GM19452 (cell line): ENCODE data around the gene MCEE.
"Not testable (repeated sequence)": the region's sequence is repeated elsewhere in the genome, so short reads cannot be mapped to it uniquely, and the experiment has no call there.

ENCODE experiments used
- ATAC-seq: cut with Tn5 transposase; IDR thresholded peaks from one replicate; pipeline ENCODE4 v1.9.1; 2021; ENCODE audit not compliant: unreplicated experiment

MCEE gene

GRCh38 chr2:71130152-71130904 is at the start of gene MCEE, which contains the start of gene MPHOSPH10:
TSS of gene MCEE (minus strand) at chr2:71130229. CDS start at chr2:71130219, 10 bp downstream.
TSS of gene MPHOSPH10 (plus strand) at chr2:71130634. CDS start at chr2:71130666, 32 bp downstream.
- ATAC-seq = peak; percentile 91

DNA sequence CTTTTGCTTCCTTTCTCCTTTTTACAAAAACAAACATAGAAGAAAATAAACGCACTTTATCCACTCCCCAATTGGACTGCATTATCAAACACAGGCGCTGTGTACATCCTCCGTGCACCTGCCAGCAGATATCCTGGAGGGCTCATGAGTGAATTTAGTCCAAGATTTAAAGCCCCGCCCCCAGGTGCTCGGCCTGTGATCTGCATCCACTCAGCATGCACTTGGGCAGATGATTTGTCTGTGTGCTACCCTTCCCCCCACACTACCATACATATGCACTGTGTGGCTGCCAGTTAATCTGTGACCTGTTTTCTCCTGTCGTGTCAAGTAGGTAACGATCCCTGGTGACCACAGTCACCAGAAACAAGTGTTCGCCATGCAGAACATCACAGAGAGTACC is 48.8 kb upstream of the MCEE start:
- not testable (repeated sequence) for ATAC-seq

GRCh38 chr2:71174207-71174606 is 44.2 kb upstream of the MCEE start:
- no peak for ATAC-seq

DNA sequence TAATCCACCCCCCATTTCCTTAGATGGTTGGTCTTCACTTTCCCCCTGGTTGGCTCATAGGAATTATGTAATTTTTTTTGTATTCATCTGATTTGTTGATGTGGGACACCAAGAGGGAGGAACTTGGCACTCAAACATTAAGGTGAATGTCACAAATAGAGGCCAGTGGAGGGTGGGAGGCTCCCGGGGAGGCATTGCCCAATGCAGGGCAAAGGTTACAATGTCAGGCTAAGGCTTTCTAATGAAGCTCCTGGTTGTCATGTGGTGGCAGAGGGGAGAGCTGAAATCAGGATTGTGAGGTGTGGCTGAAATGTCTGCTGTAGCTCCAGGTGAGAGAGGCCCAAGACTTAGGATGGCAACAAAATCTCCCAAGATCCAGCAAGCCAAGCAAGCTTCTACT is 43.1 kb upstream of the MCEE start:
- ATAC-seq = no peak

DNA sequence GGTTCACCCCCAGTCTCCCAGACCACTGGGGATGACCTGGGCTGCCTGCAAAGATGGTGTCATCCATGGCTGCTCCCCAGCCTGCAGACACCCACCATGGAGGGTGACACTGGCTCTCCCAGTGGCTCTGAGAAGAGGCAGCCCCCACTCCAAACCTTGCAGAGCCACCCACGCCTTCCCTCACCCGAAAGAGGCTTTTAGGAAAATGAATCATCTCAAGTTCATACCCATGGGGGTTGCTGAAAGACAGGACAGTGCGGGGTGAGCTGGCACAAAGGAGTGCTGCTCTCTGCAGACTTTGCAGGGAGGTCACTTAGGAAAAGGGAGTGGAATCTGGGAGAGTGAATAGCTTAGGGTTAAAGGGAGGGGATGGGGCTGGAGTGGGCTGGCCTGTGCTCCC is 36.8 kb upstream of the MCEE start:
- ATAC-seq = no peak

GRCh38 chr2:71157124-71157793 is 27.2 kb upstream of the MCEE start:
- ATAC-seq = no peak

- no peak for ATAC-seq
Measured at GRCh38 chr2:71156573-71156972, 26.5 kb upstream of the MCEE start.

- no peak for ATAC-seq
Measured at GRCh38 chr2:71155846-71156245, 25.8 kb upstream of the MCEE start.

- no peak for ATAC-seq
Measured at GRCh38 chr2:71154798-71155197, 24.8 kb upstream of the MCEE start.

- ATAC-seq = no peak
Measured at GRCh38 chr2:71154279-71154678, 24.2 kb upstream of the MCEE start.

- ATAC-seq = no peak
Measured at GRCh38 chr2:71153585-71154224, 23.7 kb upstream of the MCEE start.

DNA sequence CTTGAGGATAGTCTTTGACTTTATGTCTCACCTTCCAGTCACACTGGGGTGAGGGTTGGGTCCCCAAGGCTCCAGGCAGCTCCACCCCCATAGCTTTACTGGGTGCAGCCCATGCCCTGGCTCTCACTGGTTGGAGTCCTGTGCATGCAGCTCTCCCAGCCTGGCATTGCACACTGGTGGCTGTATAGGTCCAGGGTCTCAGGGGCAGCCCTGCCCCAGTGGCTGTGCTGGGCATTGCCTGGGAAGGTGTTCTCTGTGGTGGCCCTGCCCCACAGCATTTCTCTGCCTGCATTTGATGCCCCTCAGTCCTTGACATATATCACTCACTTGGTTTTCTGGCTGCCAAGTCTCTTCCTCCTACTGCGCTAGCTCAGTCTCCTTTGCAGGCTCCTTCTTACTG is 21.6 kb upstream of the MCEE start:
- ATAC-seq = no peak

DNA sequence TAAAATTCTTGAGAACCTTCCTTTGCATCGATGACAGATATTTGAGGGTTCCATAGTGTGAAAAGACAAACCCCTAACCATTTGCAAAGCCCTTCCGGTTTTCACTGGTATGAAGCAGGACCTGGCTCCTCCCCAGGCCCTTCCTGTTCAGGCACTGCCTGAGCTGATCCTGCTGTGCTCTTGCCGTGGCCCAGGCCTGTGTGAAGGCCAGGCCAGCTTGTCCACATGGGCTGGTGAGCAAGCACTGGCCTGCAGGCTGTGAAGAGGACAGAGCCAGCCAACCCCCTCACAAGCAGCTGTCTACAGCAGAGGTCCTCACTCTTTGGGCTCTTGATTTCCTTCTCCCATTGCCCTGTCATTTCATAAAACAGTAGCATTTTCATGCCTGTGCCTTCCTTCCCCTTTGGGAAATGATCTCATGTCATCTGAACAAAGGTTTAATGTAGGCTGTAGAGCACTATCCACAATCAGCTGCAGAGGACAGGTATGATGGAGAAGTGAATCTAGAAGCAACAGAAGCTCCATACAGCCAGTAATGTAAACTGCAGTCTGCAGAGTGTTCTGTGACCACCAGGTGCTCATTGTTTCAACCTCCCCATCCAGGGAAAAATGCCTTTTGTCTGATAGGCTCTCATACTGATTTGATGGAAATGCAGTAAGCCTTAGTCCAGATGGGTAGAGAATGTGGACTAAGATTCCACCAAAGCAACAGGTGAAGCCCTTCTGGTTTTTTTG is 20.2 kb upstream of the MCEE start:
- no peak for ATAC-seq

GRCh38 chr2:71148506-71149063 is 18.6 kb upstream of the MCEE start:
- no peak for ATAC-seq

GRCh38 chr2:71143782-71144181 is 13.8 kb upstream of the MCEE start:
- ATAC-seq = no peak

GRCh38 chr2:71136174-71136573 is 6.1 kb upstream of the MCEE start:
- ATAC-seq = no peak

- no peak for ATAC-seq
Measured at GRCh38 chr2:71133603-71134002, 3.6 kb upstream of the MCEE start.

DNA sequence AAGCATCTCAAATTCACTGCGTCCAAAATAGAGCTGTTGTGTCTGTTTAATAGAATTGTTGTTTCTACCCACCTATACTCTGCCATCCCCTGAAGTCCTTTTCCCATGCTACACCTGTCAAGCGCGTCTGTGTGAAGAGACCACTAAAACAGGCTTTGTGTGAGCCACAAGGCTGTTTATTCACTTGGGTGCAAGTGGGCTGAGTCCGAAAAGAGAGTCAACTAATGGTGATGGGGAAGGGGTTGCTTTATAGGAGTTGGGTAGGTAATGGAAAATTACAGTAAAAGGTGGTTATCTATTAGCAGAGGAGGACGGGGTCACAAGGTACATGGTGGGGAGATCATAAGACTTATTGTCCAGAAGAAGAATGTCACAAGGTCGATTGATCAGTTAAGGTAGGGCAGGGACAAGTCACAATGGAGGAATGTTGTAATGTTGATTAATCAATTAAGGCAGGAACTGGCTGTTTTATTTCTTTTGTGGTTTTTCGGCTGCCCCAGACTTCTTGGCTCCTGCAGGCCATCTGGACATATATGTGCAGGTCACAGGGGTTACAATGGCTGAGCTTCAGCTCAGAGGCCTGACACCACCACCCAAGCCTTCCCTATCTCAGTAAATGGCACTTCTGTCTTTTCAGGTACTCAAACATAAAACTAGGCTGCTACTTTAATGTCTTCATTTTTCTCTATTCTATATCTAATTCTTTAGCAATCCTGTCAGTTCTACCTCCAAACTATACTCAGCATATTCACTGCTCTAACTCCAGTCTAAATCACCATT is 1.5 kb upstream of the MCEE start:
- ATAC-seq = not testable (repeated sequence)

DNA sequence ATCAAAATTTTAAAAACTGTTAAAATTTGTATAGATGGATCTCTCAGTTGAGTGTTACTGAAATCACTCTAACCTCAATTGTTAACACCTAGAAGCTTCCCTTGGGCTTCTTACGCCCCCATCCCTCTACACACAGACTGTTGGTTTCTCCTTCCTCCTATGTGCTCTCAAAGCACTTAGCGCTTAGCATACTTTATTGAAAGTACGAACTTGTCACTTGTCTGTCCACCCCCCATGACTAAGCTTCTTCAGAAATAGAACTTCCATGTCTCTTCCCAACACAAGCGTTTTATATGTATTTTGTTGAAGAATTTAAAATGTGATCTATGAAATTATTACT is 846 bp upstream of the MCEE start:
- peak; percentile 21 for ATAC-seq

GRCh38 chr2:71129902-71130151 is 202 bp downstream of the MCEE start:
- ATAC-seq = peak; percentile 45
